ENCODE measurements around the gene RAB30.
A peak's percentile ranks its signal among the peaks of the same experiment; 100 is the strongest.

RAB30 gene, protein sequence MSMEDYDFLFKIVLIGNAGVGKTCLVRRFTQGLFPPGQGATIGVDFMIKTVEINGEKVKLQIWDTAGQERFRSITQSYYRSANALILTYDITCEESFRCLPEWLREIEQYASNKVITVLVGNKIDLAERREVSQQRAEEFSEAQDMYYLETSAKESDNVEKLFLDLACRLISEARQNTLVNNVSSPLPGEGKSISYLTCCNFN

DNA sequence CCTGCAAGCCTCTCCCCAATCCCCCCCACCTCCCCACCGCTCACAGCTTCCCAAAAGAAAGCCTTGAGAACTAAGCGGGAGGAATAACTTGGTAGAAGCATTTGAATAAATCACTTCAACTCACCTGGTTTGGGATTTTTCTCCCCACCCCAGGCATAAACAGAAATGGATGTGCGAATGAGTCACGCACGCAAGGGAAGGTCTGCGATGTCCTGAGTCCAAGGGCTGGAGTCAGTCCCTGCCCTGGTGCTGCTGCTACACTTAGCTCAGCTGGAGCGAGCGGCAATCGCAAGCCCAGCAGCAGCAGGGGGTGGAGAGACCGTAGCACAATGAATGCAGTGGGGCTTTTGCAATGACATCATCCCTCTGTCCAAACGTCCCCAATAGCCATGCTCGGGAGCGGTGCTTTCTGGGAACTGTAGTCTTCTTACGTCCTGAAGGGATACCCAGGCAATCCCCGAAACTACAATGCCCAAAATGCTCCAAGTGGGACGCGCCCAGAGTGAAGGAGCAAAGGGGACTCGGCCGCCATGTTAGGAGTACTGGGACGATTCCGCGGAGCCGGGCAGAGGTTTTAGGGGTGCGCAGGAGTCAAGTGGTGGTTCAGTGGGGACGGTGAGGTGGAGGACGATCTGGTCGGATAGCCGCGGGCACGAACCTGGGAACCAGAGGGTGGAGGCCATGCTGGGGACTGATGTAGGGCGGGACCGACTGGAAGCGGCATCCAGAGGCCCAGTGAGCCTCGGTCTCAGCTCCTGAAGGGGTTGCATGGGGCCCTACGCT is at the start of gene RAB30:
RAB30 (minus strand) TSS at position 331 of the 783 bp plus-strand sequence. CDS start 74,581 bp downstream, outside the sequence.
- DNase-seq, result peak; percentile 99

DNA sequence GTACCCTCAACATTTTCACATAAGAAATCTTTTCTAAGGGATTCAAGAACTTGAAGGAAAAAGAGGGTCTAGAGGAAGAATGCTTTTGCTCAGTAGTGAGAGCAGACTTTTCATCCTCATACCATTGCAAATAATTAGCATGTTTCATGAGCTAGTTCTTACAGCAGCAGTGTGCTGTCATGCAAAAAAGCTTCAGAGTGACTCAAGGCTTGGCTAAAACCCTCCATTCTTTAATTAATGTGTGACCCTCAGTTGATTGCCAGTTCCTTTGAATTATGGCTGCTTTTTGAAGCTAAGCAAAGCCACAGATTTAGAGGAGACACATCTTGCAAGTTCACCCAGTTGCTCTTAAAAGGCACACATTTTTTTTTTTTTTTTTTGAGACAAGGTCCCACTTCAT is 48.6 kb upstream of the RAB30 start:
- no peak for DNase-seq

DNA sequence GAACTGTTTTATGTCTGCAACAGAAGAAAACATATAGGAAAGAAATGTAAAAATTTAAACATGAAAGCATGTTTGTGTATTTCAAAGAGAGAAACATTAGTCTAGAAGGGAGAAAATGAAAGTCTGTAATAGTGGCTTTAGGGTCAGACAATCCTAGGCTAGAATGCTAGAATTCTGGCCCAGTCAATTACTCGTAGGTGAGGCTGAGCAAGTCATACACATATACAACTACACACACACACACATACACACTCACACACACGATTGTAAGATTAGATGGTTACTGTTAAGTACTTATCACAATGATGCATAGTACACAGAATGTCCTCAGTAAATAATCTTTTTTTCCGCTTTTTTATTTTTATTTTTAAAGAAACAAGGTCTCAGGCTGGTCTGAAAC is 47.5 kb upstream of the RAB30 start:
- no peak for DNase-seq

DNA sequence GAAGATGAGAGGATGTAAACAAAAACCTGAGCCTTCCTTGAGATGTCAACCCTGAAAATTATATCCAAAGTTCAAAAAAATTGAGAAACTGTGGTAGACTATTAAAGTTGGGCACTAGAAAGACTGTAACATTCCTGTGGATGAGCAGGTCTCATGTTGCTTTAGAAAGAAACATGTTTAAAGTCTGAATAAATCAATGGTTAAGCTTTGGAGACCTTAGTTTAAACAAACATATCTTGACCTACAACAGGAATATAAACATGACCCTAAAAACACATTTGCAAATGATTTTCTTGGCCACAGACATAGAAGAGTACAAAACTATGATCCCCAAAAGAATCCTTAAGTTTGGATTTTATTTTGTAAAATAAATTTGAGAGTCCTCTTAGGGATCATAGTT is 47.1 kb upstream of the RAB30 start:
- DNase-seq, result no peak

DNA sequence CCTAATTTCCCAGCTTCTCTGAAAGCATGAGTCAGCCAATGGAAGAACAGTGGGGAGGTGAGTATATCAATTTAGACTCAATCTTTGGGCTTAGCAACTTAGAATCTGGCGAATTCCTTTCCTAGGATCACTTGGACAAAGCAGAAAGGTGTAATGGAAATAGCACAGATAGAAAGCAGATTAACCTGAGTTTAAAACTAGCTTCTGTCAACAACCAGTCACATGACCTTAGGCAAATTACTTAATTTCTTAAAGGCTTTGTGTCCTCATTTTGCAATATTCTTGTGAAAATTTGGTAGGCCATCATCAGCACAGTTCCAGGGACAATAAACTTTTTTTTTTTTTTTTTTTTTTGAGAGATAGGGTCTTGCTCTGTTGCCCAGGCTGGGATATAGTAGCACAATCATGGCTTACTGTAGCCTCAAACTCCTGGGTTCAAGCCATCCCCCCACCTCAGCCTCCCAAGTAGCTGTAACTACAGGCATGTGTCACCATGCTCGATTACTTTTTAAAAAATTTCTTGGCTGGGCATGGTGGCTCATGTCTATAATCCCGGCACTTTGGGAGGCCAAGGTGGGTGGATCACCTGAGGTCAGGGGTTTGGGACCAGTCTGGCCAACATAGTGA is 44.4 kb upstream of the RAB30 start:
- DNase-seq, result no peak

DNA sequence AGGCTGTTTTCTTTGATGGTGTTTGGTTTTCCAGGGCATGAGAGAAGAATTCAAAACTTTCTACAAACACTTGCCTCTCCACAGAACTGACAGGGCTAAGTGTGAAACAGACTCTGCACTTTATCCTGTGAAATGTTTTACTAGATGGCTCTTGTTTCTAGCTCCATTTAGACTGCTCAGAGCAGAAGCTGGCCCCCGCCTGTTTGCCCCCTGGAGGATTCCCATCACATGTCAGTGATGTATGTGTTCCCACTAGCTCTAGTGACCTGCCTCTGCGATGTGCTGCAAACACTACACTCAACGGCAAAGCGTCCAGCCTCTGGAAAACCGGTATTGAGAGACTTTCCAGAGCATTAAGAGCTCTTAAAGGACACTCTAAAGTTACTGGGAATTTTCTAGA is 43.9 kb upstream of the RAB30 start:
- DNase-seq, result no peak

DNA sequence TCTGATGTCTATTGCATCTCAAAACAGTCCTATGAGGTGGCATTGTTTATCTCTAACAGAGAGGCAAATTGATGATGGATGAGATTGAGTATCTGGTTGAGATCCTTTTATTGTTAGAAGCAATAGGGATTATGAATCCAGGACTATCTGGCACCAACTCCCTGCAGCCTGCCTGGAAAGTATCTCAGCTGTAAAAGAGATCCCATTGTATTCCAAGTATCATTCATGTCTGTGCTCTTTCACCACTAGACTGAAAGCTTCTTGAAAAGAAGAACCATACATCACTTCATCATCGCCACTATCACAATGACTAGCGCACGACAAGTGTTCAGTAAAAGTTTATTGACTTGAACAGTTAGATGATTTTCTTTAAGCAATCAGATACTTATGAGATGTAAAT is 43.3 kb upstream of the RAB30 start:
- DNase-seq, result no peak

DNA sequence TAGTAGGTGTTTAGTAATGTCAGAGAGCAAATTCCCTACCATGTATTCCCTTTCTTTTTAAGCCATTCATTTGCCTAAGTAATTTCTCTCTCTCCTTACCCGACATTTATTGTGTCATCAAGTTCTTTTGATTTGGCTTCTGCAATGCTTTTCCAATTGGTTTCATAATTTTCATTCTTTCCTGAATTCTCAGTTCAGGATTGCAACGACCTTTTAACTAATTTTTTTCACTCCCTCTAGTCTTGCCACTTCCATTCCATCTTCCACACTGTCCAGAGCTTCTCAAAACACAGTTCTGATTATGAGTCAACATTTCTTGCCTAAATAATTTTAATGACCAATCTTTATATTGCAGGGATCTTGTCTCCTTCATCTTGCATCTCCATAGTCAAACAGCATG is 41.2 kb upstream of the RAB30 start:
- DNase-seq, result no peak

DNA sequence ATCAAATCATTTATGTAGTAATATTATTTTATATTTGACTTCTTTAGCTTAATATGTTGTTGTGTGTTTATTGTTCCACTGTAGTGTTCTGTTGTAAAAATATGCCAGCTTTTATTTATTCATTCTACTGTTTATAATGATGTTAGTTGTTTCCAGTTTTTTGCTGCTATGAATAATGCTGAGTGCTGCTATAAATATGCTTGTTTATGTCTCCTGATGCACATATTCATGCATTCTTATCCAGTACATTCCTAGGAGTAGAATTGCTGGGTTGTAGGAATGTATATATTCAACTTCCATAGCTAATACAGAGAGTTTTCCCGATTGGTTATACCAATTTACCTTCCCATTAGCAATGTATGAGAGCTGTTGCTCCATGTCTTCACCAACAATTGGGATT is 33.5 kb upstream of the RAB30 start:
- DNase-seq, result no peak

DNA sequence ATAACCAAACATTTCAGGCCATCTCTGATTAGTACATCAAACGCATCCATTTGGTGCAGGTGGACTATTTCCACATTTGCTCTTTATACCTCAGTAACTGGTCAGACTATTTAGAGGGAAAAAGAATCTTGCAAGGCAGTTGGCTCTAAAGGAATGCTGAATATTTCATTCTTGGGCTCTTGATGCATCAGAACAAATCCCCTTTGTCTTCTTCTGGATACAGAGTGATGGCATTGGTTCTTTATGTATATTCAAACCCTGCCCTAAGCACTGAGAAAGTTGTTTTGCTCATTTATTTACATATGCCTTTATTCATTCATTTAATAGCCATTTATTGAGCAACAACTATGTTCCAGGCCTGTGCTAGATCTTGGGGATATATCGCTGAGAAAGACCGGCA is 31.1 kb upstream of the RAB30 start:
- DNase-seq, result peak; percentile 56

DNA sequence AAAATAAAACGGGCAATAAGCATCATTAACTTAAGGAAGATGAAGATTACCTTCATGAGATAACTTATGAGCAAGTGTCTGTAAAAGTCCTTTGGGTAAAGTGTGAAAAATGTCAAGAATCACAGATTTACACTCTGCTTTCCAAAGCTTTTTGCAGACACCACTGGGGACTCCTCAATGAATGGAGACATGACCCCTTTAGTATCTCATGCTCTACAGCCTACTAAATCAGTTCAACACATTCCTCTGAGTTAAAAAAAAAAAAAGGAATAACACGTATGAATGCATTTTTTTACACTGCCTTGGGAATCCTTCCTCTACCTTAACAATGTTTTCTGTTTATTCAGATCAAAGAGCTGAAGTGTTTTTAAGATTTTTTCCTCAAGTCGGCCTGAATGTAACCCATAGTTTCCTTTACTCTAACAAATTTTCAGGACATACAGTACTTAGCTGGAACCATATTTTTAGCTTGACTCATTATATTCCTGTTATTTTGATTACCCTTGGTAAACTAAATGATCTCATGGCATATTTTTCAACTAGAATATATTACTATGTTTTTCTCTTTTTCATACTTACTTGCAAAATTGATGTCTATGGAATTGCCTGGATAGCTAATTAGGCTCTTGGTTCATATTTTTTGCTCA is 25.9 kb upstream of the RAB30 start:
- DNase-seq, result no peak

DNA sequence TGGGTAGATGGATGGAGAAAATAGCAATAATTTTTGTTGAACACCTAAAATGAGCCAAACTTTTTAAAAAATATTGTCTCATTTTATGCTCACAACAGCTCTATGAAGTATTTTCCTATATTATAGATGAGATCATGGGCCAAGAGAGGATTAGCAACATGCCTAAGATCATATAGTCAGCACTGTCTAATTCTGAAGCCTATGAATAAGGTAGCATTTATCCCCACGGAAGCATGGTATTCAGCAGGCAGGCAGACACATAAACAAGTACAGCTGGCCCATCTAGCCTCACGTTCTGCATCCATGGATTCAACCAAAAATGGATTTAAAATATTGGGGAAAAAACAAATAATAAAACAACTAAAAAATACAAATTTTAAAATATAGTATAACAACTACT is 21.9 kb upstream of the RAB30 start:
- DNase-seq, result no peak

DNA sequence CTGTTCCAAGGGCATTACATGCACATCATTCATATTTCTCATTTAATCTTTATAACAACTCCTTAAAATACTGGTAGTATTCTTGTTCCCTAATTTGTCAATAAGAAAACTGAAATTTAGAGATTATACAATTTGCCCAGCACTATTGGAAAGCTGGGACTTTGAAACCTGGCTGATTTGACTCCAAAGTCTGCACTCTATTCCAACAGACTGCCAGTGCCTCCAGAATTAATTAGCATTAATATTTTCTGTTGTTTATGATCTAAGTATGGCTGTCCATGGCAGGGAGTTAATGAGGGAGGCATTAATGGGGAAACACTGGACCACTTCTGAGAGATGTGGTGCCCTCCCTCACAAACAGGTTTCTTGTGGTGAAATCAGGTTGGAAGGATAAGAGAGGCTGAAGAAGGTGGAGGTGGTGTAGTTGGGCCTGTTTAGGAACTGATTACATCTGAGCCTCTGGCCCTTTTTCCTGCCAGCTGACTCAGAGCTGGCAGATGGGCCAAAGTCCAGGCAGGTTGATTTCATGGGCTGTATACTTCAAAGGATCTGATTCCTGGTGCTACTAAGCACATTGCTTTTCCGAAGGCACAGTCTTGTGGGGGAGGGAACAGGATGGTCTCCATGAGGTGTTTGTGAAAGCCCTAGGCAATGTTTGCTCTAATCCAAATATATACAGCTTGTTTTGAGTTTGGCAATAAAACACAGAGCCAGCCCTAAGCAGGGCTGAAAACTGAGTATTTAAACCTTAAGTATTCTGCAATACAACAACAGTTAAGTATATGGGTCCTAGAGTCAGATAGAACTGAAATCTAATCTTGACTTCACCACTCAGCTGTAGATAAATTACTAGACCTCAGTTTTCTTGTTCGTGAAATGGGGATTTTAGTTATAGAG is 21.0 kb upstream of the RAB30 start:
- peak; percentile 47 for DNase-seq

DNA sequence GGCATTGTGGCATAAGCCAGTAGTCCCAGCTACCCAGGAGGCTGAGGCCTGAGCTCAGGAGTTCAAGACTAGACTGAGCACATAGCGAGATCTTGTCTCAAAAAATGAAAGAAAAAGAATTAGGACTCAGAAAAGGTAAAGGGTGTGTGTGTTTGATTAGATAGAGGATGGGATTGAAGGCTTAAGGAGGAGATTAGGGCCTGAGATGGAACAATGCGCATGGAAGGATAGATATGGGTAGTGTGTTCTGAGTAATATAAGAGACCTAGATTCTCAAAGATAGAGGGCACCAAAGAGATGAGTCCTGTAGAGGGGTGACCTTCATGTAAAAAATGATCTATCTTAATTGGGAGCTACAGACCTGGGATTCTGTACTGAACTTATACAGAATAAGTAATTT is 17.3 kb upstream of the RAB30 start:
- no peak for DNase-seq

DNA sequence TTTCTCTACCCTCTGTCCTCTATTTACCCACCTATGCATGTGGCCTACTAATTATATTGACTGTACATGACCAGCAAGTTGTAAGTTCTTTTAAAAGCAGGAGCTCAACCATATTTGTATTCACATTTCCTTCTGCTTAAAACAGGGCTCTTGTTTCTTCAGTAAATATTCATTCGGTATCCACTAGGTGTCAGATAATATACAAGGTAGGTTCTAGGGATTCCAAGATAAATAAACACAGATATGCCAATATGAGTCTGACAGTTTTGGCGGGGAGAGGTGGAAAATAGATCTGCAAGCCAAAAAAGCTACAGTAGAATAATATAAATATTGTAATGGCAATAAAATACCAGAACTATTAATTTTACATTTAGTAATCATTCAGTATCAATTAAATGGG is 15.3 kb upstream of the RAB30 start:
- DNase-seq, result peak; percentile 80

DNA sequence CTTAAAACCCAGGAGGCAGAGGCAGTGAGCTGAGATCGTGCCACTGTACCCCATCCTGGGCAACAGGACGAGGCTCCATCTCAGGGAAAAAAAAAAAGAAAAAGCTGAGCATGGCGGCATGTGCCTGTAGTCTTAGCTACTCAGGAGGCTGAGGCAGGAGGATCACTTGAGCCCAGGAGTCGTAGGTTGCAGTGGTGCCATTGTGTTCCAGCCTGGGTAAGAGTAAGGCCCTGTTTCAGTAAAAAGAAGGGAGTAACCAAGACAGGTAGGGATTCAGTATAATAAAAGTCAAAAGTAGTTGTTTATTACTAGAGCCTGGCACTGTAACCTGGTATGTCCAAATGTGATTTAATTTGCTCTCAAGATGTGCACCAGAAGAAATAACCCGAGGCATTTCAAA is 8.1 kb upstream of the RAB30 start:
- no peak for DNase-seq

DNA sequence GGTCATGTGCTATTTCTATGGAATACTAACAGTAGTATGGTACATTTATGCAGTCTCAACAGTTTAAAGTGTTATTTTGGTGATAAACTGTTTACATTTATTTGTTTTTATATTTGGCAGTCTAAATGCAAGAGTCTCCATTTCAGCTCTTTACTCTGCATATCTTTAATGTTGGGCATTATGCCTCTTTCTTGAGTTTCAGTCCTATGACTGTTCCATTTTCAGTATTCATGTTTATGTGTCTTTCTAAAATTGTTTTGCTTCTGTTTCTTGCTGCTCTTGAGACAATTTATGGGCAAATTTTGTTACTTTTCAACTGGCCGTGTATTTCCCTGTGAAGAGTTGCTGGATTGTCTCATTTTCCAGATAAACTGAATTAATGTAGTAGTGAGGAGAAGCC is 6.6 kb upstream of the RAB30 start:
- DNase-seq, result no peak

DNA sequence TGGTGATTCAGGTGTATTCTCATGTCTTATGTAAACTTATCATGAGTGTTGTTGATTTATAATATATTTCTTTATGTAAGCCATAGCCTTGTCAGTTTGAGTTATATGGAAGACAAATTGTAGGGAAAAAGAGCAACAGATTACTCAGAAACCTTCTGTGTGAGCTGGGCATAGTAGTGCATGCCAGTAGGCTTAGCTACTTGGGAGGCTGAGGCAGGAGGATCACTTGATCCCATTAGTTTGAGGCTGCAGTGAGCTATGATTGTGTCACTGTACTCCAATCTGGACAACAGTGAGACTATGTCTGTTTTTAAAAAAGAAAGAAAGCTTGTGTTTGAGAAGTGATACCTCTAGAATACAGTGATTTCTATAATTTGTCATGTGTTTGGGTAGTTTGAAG is 2.2 kb upstream of the RAB30 start:
- no peak for DNase-seq

DNA sequence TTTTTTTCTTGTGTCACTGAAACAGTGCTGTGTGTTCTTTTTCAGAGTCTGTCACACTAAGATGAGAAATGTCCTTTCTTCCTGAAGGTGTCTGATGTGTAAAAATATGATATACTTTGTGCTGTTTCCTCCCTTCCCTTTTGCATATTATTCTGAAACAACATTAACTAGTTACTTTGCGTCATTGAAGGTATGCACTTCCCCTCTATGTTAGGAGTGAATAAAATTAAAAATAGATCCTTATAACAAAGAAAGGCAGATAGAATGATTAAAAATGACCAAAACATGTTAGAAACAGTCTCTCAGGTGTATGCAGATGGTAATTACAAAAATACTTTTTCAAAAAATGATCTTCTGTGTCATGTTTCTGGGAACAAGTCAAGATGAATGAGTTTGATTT is 1.6 kb upstream of the RAB30 start:
- no peak for DNase-seq

DNA sequence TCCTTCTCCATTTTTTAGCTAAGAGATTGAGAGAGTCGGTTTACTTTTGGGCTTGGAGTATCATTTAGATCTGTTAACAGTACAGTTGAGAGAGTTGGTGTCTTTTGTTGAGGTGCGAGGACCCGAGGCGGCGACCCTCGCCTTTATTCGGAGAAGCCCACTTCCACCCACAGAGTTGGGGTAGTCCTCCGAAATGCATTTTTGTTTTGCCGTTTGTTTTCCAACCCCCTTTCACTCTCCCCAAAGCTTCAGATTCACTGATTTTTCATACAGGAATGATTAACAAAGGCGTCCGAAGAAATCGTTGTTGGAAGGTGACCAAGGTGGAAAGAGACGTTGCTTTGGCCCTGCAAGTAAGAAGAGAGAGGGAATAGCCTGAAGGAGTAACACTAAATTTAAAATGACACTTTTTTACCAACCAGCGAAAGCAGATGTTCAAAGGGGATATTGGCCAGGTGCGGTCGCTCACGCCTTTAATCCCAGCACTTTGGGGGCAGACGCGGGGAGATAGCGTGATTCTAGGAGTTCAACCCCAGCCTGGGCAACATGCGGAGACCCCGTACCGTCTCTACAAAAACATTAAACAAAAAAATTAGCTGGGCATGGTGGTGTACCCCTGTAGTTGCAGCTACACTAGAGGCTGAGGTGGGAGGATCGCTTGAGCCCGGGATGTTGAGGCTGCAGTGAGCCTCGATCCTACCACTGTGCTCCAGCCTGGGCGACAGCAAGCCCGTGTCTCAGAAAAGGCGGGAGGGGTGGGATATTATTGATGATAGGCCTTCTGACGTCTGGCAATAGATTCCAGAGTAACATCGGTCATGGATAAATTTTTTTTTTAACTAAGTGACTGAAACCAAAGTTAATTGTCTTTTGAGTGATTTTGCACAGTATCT is 899 bp upstream of the RAB30 start:
- DNase-seq, result no peak

DNA sequence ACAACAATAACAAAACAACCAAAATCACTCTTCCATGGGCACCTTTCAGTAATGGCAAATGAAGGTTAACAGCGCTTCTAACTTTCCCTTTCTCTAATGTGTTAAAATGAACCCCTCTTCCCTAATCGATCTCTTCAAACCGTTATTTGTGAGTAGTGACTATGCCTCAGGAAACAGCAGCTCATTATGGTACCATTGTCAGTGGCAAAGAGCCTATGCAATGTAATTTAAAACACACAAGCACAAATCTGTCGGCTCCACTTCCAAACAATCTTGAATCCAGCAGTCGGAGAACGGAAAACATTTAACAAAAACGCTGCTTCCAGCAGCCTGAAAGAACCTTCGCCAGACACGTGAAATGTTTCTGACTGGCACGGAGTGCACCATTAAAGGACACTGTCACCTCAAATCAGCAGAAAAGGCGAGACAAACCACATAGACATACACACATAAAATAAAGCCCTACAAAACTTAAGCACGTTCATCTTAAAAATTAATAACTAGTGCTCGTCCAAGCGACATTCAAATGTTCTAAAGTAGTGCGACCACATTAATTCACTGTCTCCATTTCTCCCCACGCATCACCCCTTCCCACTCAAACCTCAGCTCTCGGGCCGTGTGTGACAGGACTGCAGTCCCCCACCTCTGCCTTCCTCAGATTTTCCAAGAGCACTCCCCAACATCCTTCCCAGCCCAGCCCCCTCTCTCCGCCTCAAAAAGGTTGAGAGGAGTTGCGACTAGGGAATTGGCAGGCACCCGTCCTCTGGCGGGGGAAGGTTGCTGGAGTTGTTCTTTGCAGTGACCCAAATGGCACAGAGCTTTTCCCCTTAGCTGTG is 748 bp downstream of the RAB30 start:
- DNase-seq, result peak; percentile 59
